Measurements from ENCODE around the gene SLC22A1.
"Not testable (repeated sequence)": the region's sequence is repeated elsewhere in the genome, so short reads cannot be mapped to it uniquely, and the experiment has no call there.

SLC22A1 gene

DNA sequence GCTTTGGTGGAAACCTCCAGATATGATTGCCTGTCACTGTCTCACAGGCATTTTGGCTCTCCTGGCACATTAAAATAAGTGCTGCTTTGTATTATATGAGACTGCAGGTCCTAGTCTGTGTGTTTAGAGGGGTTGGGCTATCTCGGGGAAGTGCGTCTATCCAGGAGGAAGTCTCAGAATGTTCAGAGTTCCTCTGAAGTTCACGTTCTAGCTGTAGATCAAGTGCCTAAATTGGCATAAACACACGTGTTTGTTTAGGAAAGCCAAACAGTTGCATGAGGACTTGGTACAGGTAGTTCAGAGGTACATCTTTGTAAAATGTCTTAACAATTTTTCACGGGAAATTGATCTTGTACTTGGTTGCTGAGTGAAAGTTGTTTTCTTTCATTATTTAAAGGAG lies 36.4 kb upstream of the SLC22A1 start:
- no peak overlapping the region for H3K4me3 ChIP-seq (ENCODE audit: low read depth in 1 of 2, low read length in 2 of 2)
- no peaks in the 10 kb centered on the region for H3K9me3 ChIP-seq (ENCODE audit: control insufficient read depth in 1 of 2, low read length in 2 of 2)
- H3K27ac ChIP-seq (ENCODE audit: low read length): no peak overlapping the region
- peaks cover 34 to 72% of the 10 kb centered on the region in 2 donors for H3K36me3 ChIP-seq (ENCODE audit: control insufficient read depth in 1 of 2, insufficient read depth in 2 of 2, low read length in 2 of 2)
- H3K4me1 ChIP-seq (ENCODE audit: control insufficient read depth in 1 of 2, insufficient read depth in 2 of 2, low read length in 2 of 2): peaks cover 0 to 5% of the 10 kb centered on the region in 2 donors
- no peaks in the 10 kb centered on the region for H3K27me3 ChIP-seq (ENCODE audit: low read depth, low read length)

DNA sequence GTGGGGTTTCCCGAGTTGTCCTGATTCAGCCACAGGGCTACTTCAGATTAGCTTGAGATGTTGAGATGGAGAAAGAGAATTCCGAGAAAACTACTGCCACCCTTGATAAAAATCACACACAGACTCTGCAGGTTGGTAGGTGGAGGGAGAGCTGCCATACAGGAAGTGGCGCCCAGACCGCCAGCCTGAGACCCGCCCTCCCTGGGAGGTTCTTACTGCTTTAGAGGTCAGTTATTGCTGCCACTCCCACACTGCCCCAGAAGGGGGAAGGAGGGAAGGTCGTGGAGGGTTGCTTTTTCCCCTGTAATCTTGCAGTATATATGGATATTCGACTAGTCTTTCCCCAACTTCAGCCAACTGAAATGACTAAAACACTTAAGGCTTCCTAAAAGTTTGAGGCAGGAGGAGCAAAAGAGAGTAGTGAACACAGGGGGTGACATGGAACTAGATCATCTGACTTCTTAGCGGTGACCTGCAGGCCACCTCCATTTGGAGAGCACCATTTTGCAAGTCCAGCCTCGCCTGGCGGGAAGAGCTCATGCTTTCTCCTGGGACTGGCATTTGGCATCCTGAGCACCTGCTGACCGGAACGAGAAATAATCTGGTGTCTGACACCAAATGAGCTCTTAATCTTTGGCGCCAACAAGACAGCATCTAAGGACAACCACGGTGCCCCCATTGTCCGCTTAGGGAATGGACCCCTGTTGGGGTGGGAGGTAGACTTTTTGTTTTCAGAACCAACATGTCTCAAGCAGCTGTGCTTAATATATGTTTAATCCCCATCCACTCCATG lies 35.7 kb upstream of the SLC22A1 start:
- H3K4me1 ChIP-seq (ENCODE audit: control insufficient read depth in 1 of 2, insufficient read depth in 2 of 2, low read length in 2 of 2): peaks cover 0 to 5% of the 10 kb centered on the region in 2 donors
- no peaks in the 10 kb centered on the region for H3K9me3 ChIP-seq (ENCODE audit: control insufficient read depth in 1 of 2, low read length in 2 of 2)
- no peaks in the 10 kb centered on the region for H3K27me3 ChIP-seq (ENCODE audit: low read depth, low read length)
- no peak overlapping the region for H3K27ac ChIP-seq (ENCODE audit: low read length)
- peaks cover 36 to 74% of the 10 kb centered on the region in 2 donors for H3K36me3 ChIP-seq (ENCODE audit: control insufficient read depth in 1 of 2, insufficient read depth in 2 of 2, low read length in 2 of 2)
- H3K4me3 ChIP-seq (ENCODE audit: low read depth in 1 of 2, low read length in 2 of 2): no peak overlapping the region

DNA sequence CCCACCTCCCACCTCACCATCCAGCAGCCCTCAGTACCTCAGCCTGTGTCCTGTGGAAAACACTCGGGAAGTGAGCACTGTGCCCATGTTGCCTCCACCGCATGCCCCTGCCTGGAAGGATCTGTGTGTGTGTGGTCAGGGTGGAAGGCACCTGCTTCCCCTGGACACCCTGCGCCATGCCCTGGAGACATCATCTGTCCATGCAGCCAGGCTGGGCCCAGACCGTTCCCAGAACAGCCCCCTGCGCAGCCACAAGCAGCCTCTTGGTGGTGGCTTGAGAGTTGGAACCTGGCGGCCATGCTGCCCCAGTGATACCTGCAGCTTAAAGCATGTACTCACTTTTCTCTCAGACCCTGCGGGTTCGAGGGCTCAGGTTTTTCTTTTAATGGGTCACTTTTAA lies 34.9 kb upstream of the SLC22A1 start:
- Histone ChIP-seq H3K27me3 (ENCODE audit: low read depth, low read length) (no peaks in the 10 kb centered on the region), H3K27ac (ENCODE audit: low read length) (no peak overlapping the region), H3K9me3 (ENCODE audit: control insufficient read depth in 1 of 2, low read length in 2 of 2) (no peaks in the 10 kb centered on the region), H3K4me1 (ENCODE audit: control insufficient read depth in 1 of 2, insufficient read depth in 2 of 2, low read length in 2 of 2) (peaks cover 0 to 5% of the 10 kb centered on the region in 2 donors), H3K4me3 (ENCODE audit: low read depth in 1 of 2, low read length in 2 of 2) (no peak overlapping the region), H3K36me3 (ENCODE audit: control insufficient read depth in 1 of 2, insufficient read depth in 2 of 2, low read length in 2 of 2) (peaks cover 41 to 74% of the 10 kb centered on the region in 2 donors)

DNA sequence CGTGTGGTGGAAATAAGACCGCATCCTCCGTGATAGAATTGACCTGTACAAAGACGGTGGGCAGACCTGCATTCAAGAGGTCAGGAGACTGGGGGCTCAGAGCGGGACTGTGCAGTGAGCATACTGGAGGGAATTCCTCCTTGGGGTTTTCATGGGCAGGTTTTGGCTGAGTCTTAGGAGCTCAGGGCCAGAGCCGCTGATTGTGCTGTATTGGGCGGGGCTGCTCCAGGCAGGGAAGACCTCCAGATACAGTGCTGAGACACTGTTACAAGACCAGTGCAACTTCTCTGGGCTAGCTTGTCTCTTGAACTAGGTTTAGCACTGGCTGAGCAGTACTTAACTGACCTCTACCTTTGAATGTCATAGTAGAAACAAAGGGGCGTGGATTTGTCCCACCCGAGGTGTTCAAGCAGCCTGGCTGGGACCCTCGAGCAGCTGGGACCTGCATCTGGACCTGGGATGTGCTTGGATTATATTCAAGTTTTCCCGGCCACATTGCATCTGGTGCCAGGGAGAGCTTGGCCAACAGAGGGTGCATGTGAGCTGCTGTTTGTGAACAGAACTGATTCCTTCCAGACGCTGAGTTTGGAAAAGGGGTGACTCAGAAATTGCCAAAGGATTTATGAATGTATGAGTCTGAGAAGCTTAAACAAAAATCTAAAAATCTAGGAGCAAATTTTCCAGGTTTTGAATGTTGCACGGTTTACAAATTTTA lies 33.4 kb upstream of the SLC22A1 start:
- Histone ChIP-seq H3K27ac (ENCODE audit: low read length) (no peak overlapping the region), H3K4me3 (ENCODE audit: low read depth in 1 of 2, low read length in 2 of 2) (no peak overlapping the region), H3K4me1 (ENCODE audit: control insufficient read depth in 1 of 2, insufficient read depth in 2 of 2, low read length in 2 of 2) (peaks cover 0 to 5% of the 10 kb centered on the region in 2 donors), H3K9me3 (ENCODE audit: control insufficient read depth in 1 of 2, low read length in 2 of 2) (no peaks in the 10 kb centered on the region), H3K27me3 (ENCODE audit: low read depth, low read length) (no peaks in the 10 kb centered on the region), H3K36me3 (ENCODE audit: control insufficient read depth in 1 of 2, insufficient read depth in 2 of 2, low read length in 2 of 2) (peaks cover 55 to 81% of the 10 kb centered on the region in 2 donors)

DNA sequence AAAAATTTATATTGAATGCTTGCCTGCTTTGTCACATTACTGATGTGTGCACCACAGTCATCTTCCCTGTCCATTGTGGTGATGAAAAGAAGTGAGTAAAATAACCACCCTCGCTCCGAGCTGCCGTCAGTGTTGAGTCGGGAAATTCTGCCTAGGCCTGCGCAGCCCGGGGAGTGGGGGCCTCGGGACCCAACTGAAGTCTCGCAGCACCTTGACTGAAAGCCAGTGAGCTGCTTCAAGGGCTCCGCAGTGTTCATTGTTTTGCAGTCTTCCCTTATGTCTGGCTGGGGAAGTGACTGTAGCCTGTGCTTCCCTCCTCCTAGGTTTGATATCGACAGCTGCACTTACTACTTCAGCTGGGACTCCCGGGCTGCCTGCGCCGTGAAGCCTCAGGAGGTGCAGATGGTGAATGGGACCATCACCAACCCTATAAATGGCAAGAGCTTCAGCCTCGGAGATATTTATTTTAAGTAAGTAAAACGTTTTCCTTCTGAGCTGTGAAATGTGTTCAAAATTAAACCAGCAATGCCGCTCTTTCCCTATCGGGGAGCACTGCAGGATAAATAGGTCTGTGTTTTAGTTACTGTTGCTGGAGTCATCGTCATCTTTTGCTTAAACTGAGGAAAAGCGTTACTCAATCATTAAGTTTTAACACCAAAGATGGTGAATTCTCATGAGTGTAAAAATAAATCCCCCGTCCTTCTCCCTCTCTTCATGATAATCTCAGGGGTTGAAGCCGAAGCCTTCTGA lies 32.7 kb upstream of the SLC22A1 start:
- Histone ChIP-seq H3K27me3 (ENCODE audit: low read depth, low read length) (no peaks in the 10 kb centered on the region), H3K9me3 (ENCODE audit: control insufficient read depth in 1 of 2, low read length in 2 of 2) (no peaks in the 10 kb centered on the region), H3K36me3 (ENCODE audit: control insufficient read depth in 1 of 2, insufficient read depth in 2 of 2, low read length in 2 of 2) (peaks cover 61 to 82% of the 10 kb centered on the region in 2 donors), H3K4me3 (ENCODE audit: low read depth in 1 of 2, low read length in 2 of 2) (no peak overlapping the region), H3K4me1 (ENCODE audit: control insufficient read depth in 1 of 2, insufficient read depth in 2 of 2, low read length in 2 of 2) (peaks cover 0 to 5% of the 10 kb centered on the region in 2 donors), H3K27ac (ENCODE audit: low read length) (peak overlapping the region; percentile 39)

DNA sequence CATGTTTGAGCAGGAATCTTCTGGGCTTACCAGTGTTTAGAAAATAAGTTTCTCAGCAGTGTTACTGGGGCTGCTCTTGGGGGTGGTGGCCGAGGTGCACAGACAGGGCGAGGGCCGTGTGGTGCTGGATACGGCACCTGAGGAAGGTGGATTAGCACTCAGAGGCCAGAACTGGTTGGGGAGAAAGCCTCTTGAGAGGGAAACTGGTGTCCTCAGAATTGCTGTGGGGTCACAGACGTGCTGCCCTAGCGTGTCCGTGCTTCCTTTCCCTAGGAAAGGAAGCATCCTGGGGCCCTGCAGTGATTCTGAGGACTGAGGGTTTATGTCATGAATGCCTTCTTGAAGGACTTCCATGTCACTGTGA lies 32.1 kb upstream of the SLC22A1 start:
- Histone ChIP-seq H3K4me1 (ENCODE audit: control insufficient read depth in 1 of 2, insufficient read depth in 2 of 2, low read length in 2 of 2) (peaks cover 0 to 5% of the 10 kb centered on the region in 2 donors), H3K9me3 (ENCODE audit: control insufficient read depth in 1 of 2, low read length in 2 of 2) (no peaks in the 10 kb centered on the region), H3K4me3 (ENCODE audit: low read depth in 1 of 2, low read length in 2 of 2) (no peak overlapping the region), H3K27me3 (ENCODE audit: low read depth, low read length) (no peaks in the 10 kb centered on the region), H3K36me3 (ENCODE audit: control insufficient read depth in 1 of 2, insufficient read depth in 2 of 2, low read length in 2 of 2) (peaks cover 56 to 80% of the 10 kb centered on the region in 2 donors), H3K27ac (ENCODE audit: low read length) (peak overlapping the region; percentile 37)

DNA sequence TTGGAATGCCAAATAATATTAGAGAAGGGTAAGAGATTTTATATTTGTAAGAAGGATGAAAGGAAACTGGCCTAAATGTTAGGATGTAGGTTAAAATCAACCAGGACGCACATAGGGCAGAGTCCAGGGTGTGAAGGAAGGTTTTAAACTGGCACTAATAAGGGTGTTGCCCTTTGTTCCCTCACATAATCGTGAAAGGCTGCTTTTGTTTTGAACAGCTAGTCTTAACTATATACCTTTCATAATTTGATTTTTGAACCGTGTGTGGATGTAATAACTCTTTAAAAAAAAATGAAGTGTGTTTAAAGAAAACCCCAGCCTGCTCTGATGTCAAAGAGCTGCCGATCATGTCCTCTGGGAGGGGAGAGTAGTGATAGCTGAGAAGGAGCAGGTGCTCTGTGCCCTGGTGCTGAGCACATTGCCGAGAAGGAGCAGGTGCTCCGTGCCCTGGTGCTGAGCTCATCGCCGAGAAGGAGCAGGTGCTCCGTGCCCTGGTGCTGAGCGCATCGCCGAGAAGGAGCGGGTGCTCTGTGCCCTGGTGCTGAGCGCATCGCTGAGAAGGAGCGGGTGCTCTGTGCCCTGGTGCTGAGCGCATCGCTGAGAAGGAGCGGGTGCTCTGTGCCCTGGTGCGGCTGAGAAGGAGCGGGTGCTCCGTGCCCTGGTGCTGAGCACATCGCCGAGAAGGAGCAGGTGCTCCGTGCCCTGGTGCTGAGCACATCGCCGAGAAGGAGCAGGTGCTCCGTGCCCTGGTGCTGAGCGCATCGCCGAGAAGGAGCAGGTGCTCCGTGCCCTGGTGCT lies 31.0 kb upstream of the SLC22A1 start:
- H3K9me3 ChIP-seq (ENCODE audit: control insufficient read depth in 1 of 2, low read length in 2 of 2); H3K4me1 ChIP-seq (ENCODE audit: control insufficient read depth in 1 of 2, insufficient read depth in 2 of 2, low read length in 2 of 2); H3K4me3 ChIP-seq (ENCODE audit: low read depth in 1 of 2, low read length in 2 of 2); H3K27me3 ChIP-seq (ENCODE audit: low read depth, low read length): not testable (repeated sequence)
- Histone ChIP-seq H3K27ac (ENCODE audit: low read length) (peak overlapping the region; percentile 37), H3K36me3 (ENCODE audit: control insufficient read depth in 1 of 2, insufficient read depth in 2 of 2, low read length in 2 of 2) (peaks cover 52 to 81% of the 10 kb centered on the region in 2 donors)

DNA sequence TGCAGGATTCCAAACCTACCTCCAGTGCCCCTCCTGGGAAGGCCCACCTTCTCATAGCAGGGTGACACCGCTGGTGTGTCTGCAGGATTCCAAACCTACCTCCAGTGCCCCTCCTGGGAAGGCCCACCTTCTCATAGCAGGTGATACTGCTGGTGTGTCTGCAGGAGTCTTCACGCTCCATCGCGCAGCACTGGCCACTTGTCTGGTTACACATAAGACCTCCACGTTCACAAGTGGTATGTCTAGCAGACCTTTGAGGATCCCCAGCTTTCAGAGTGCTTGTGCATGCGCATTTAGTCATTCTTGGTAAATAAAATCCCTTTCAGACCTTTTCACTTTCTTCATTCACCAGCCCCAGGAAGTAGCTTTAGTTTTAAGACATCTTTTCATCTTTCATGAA lies 29.4 kb upstream of the SLC22A1 start:
- not testable (repeated sequence) for H3K9me3 ChIP-seq (ENCODE audit: control insufficient read depth in 1 of 2, low read length in 2 of 2); H3K27me3 ChIP-seq (ENCODE audit: low read depth, low read length); H3K4me1 ChIP-seq (ENCODE audit: control insufficient read depth in 1 of 2, insufficient read depth in 2 of 2, low read length in 2 of 2); H3K4me3 ChIP-seq (ENCODE audit: low read depth in 1 of 2, low read length in 2 of 2); H3K27ac ChIP-seq (ENCODE audit: low read length)
- peaks cover 61 to 79% of the 10 kb centered on the region in 2 donors for H3K36me3 ChIP-seq (ENCODE audit: control insufficient read depth in 1 of 2, insufficient read depth in 2 of 2, low read length in 2 of 2)

DNA sequence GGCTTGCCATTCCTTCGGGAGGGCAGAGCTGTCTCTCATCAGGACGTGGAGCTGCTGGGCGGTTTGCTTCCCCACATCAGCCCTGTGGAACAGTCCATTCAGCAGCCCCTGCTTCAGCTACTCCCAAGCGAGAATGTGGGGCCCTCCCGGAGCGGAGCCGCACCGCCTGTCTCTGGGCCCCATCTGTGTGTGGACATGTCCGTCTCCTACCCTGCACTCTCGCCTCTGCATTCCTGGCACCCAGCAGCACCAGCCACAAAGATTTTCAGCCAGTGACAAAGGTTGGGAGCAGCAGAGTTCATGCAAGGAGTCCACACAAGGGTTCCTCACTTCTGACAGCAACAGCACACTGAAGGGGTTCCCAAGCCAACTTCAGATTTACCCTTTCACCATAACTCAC lies 29.0 kb upstream of the SLC22A1 start:
- peaks cover 61 to 80% of the 10 kb centered on the region in 2 donors for H3K36me3 ChIP-seq (ENCODE audit: control insufficient read depth in 1 of 2, insufficient read depth in 2 of 2, low read length in 2 of 2)
- no peaks in the 10 kb centered on the region for H3K27me3 ChIP-seq (ENCODE audit: low read depth, low read length)
- H3K4me3 ChIP-seq (ENCODE audit: low read depth in 1 of 2, low read length in 2 of 2): no peak overlapping the region
- H3K9me3 ChIP-seq (ENCODE audit: control insufficient read depth in 1 of 2, low read length in 2 of 2): no peaks in the 10 kb centered on the region
- H3K27ac ChIP-seq (ENCODE audit: low read length): no peak overlapping the region
- peaks cover 0 to 5% of the 10 kb centered on the region in 2 donors for H3K4me1 ChIP-seq (ENCODE audit: control insufficient read depth in 1 of 2, insufficient read depth in 2 of 2, low read length in 2 of 2)

DNA sequence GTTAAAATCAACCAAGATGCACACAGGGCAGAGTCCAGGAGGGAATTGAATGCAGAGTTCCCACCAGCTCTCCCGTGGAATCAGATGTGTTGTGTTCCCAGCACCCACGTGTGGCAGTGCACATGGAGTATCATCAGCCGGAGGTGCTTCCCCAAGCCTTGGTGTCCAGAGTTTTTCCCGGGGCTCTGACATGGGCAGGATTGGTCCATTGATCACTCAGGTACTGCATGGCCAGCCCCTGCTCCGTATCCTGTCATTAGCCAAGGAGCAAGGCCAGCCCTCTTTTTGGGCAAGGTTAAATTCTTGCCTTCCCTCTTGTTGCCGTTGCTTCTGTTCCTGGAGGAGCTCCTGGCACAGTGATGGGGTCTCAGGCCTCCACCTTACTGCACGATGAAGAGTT lies 28.6 kb upstream of the SLC22A1 start:
- H3K36me3 ChIP-seq (ENCODE audit: control insufficient read depth in 1 of 2, insufficient read depth in 2 of 2, low read length in 2 of 2): peaks cover 65 to 84% of the 10 kb centered on the region in 2 donors
- peaks cover 0 to 3% of the 10 kb centered on the region in 2 donors for H3K4me1 ChIP-seq (ENCODE audit: control insufficient read depth in 1 of 2, insufficient read depth in 2 of 2, low read length in 2 of 2)
- H3K4me3 ChIP-seq (ENCODE audit: low read depth in 1 of 2, low read length in 2 of 2): no peak overlapping the region
- H3K27ac ChIP-seq (ENCODE audit: low read length): no peak overlapping the region
- no peaks in the 10 kb centered on the region for H3K27me3 ChIP-seq (ENCODE audit: low read depth, low read length)
- no peaks in the 10 kb centered on the region for H3K9me3 ChIP-seq (ENCODE audit: control insufficient read depth in 1 of 2, low read length in 2 of 2)

Data from muscle layer of duodenum (tissue), 2 donors.